ENCODE measurements around the gene RABGAP1L. TPM values are rescaled to one million over a fixed set of nuclear protein-coding genes. Genes with fewer than 3 reads are reported as not detected.
"Not testable (repeated sequence)": the region's sequence is repeated elsewhere in the genome, so short reads cannot be mapped to it uniquely, and the experiment has no call there.

RABGAP1L gene
- total RNA-seq, 1 donor from 2014 or later, result 30.2 TPM

- Mint-ChIP-seq H3K4me3 (ENCODE audit: unreplicated experiment) (no peak overlapping the region), H3K9me3 (ENCODE audit: unreplicated experiment) (no peaks in the 10 kb centered on the region), H3K36me3 (ENCODE audit: low read depth, unreplicated experiment) (no peaks in the 10 kb centered on the region), H3K27me3 (ENCODE audit: unreplicated experiment) (no peaks in the 10 kb centered on the region), H3K4me1 (ENCODE audit: unreplicated experiment) (no peaks in the 10 kb centered on the region), H3K27ac (ENCODE audit: unreplicated experiment) (no peak overlapping the region)
- TF ChIP-seq CTCF (IDR thresholded peaks at IDR 0.05; ENCODE audit: unreplicated experiment), result no peak
- no peak for DNase-seq (ENCODE audit: low spot score)
These were observed 241.8 kb downstream of the RABGAP1L start for GRCh38 chr1:174401075-174401474.

- no peak for DNase-seq (ENCODE audit: low spot score)
- no peak overlapping the region for H3K4me3 Mint-ChIP-seq (ENCODE audit: unreplicated experiment)
- no peak for TF ChIP-seq CTCF (IDR thresholded peaks at IDR 0.05; ENCODE audit: unreplicated experiment)
- no peaks in the 10 kb centered on the region for H3K4me1 Mint-ChIP-seq (ENCODE audit: unreplicated experiment)
- H3K27me3 Mint-ChIP-seq (ENCODE audit: unreplicated experiment), result no peaks in the 10 kb centered on the region
- H3K9me3 Mint-ChIP-seq (ENCODE audit: unreplicated experiment), result no peaks in the 10 kb centered on the region
- no peaks in the 10 kb centered on the region for H3K36me3 Mint-ChIP-seq (ENCODE audit: low read depth, unreplicated experiment)
- H3K27ac Mint-ChIP-seq (ENCODE audit: unreplicated experiment), result no peak overlapping the region
These were observed 245.9 kb downstream of the RABGAP1L start for GRCh38 chr1:174405219-174405618.

GRCh38 chr1:174406421-174406820, 247.1 kb downstream of the RABGAP1L start:
- no peaks in the 10 kb centered on the region for H3K4me1 Mint-ChIP-seq (ENCODE audit: unreplicated experiment)
- H3K27ac Mint-ChIP-seq (ENCODE audit: unreplicated experiment), result no peak overlapping the region
- no peak for DNase-seq (ENCODE audit: low spot score)
- H3K9me3 Mint-ChIP-seq (ENCODE audit: unreplicated experiment), result no peaks in the 10 kb centered on the region
- no peaks in the 10 kb centered on the region for H3K27me3 Mint-ChIP-seq (ENCODE audit: unreplicated experiment)
- no peak overlapping the region for H3K4me3 Mint-ChIP-seq (ENCODE audit: unreplicated experiment)
- H3K36me3 Mint-ChIP-seq (ENCODE audit: low read depth, unreplicated experiment), result no peaks in the 10 kb centered on the region
- no peak for TF ChIP-seq CTCF (IDR thresholded peaks at IDR 0.05; ENCODE audit: unreplicated experiment)

GRCh38 chr1:174407665-174408064, 248.3 kb downstream of the RABGAP1L start:
- H3K36me3 Mint-ChIP-seq (ENCODE audit: low read depth, unreplicated experiment), result no peaks in the 10 kb centered on the region
- no peak for TF ChIP-seq CTCF (IDR thresholded peaks at IDR 0.05; ENCODE audit: unreplicated experiment)
- H3K4me3 Mint-ChIP-seq (ENCODE audit: unreplicated experiment), result no peak overlapping the region
- DNase-seq (ENCODE audit: low spot score), result no peak
- no peaks in the 10 kb centered on the region for H3K27me3 Mint-ChIP-seq (ENCODE audit: unreplicated experiment)
- H3K9me3 Mint-ChIP-seq (ENCODE audit: unreplicated experiment), result no peaks in the 10 kb centered on the region
- H3K4me1 Mint-ChIP-seq (ENCODE audit: unreplicated experiment), result no peaks in the 10 kb centered on the region
- H3K27ac Mint-ChIP-seq (ENCODE audit: unreplicated experiment), result no peak overlapping the region

- no peak overlapping the region for H3K27ac Mint-ChIP-seq (ENCODE audit: unreplicated experiment)
- no peak for TF ChIP-seq CTCF (IDR thresholded peaks at IDR 0.05; ENCODE audit: unreplicated experiment)
- H3K4me1 Mint-ChIP-seq (ENCODE audit: unreplicated experiment), result no peaks in the 10 kb centered on the region
- H3K27me3 Mint-ChIP-seq (ENCODE audit: unreplicated experiment), result no peaks in the 10 kb centered on the region
- no peak overlapping the region for H3K4me3 Mint-ChIP-seq (ENCODE audit: unreplicated experiment)
- no peaks in the 10 kb centered on the region for H3K36me3 Mint-ChIP-seq (ENCODE audit: low read depth, unreplicated experiment)
- no peaks in the 10 kb centered on the region for H3K9me3 Mint-ChIP-seq (ENCODE audit: unreplicated experiment)
- no peak for DNase-seq (ENCODE audit: low spot score)
These were observed 248.8 kb downstream of the RABGAP1L start for GRCh38 chr1:174408146-174408545.

- not testable (repeated sequence) for H3K36me3 Mint-ChIP-seq (ENCODE audit: low read depth, unreplicated experiment); H3K27me3 Mint-ChIP-seq (ENCODE audit: unreplicated experiment); H3K4me1 Mint-ChIP-seq (ENCODE audit: unreplicated experiment); DNase-seq (ENCODE audit: low spot score); H3K4me3 Mint-ChIP-seq (ENCODE audit: unreplicated experiment); H3K27ac Mint-ChIP-seq (ENCODE audit: unreplicated experiment); H3K9me3 Mint-ChIP-seq (ENCODE audit: unreplicated experiment)
These were observed 250.5 kb downstream of the RABGAP1L start for GRCh38 chr1:174409801-174410200.

All from endothelial cell (in vitro differentiated cells).